Suppressor macrophage (primary cell): ENCODE results near the gene PROSER2.
"Not testable (repeated sequence)": the region's sequence is repeated elsewhere in the genome, so short reads cannot be mapped to it uniquely, and the experiment has no call there.

ENCODE experiments used
- DNase-seq, 4 experiments: peaks; one replicate each; pipeline ENCODE4 v3.0.0-alpha.2; 2020 to 2022

PROSER2 gene

GRCh38 chr10:11837372-11838161, 14.4 kb downstream of the PROSER2 start:
- DNase-seq, result no peak

- DNase-seq, result no peak
Observed at GRCh38 chr10:11838298-11838852, 15.2 kb downstream of the PROSER2 start.

GRCh38 chr10:11841375-11841774, 18.2 kb downstream of the PROSER2 start:
- no peak for DNase-seq

- peak in 2 of 4 experiments; percentile 8 to 26 for DNase-seq
Observed at GRCh38 chr10:11842411-11842810, 19.3 kb downstream of the PROSER2 start.

- DNase-seq, result no peak
Observed at GRCh38 chr10:11845113-11845512, 22.0 kb downstream of the PROSER2 start.

- DNase-seq, result no peak
Observed at GRCh38 chr10:11846542-11846941, 23.4 kb downstream of the PROSER2 start.

- DNase-seq, result no peak
Observed at GRCh38 chr10:11849277-11849676, 26.1 kb downstream of the PROSER2 start.

- peak; percentile 80 to 89 (median 84) for DNase-seq
Observed at GRCh38 chr10:11849911-11850310, 26.8 kb downstream of the PROSER2 start.

- no peak for DNase-seq
Observed at GRCh38 chr10:11851910-11852309, 28.8 kb downstream of the PROSER2 start.

- not testable (repeated sequence) for DNase-seq
Observed at GRCh38 chr10:11852637-11853036, 29.5 kb downstream of the PROSER2 start.

GRCh38 chr10:11853468-11853867, 30.3 kb downstream of the PROSER2 start:
- no peak for DNase-seq

- no peak for DNase-seq
Observed at GRCh38 chr10:11854301-11854700, 31.1 kb downstream of the PROSER2 start.

- DNase-seq, result no peak
Observed at GRCh38 chr10:11856089-11856488, 32.9 kb downstream of the PROSER2 start.

- DNase-seq, result no peak
Observed at GRCh38 chr10:11856678-11857077, 33.5 kb downstream of the PROSER2 start.

GRCh38 chr10:11858093-11858492, 34.9 kb downstream of the PROSER2 start:
- DNase-seq, result no peak

- no peak for DNase-seq
Observed at GRCh38 chr10:11861341-11861740, 38.2 kb downstream of the PROSER2 start.

- no peak for DNase-seq
Observed at GRCh38 chr10:11861811-11862428, 38.8 kb downstream of the PROSER2 start.

- peak in 1 of 4 experiments; percentile 16 for DNase-seq
Observed at GRCh38 chr10:11863353-11864109, 40.4 kb downstream of the PROSER2 start.

GRCh38 chr10:11864727-11865126, 41.6 kb downstream of the PROSER2 start:
- no peak for DNase-seq

GRCh38 chr10:11865561-11865960, 42.4 kb downstream of the PROSER2 start:
- no peak for DNase-seq

GRCh38 chr10:11866199-11866925, 43.2 kb downstream of the PROSER2 start:
- DNase-seq, result no peak

GRCh38 chr10:11869219-11869618, 46.1 kb downstream of the PROSER2 start:
- DNase-seq, result no peak
